NCI-H460 (cell line): ENCODE measurements around the gene ERP44. TPM values are rescaled to one million over a fixed set of nuclear protein-coding genes. Genes with fewer than 3 reads are reported as not detected.
A peak's percentile ranks its signal among the peaks of the same experiment; 100 is the strongest.

Experiments
- DNase-seq: peaks from one replicate; pipeline ENCODE4 v3.0.0-alpha.2; 2016; ENCODE audit warnings: low read depth; ENCODE audit errors: extremely low read depth
- small RNA-seq, 2 experiments: library from RNA; depleted of rRNA; stranded (forward); fragments of <200 nt; gene quantifications; one replicate each; pipeline ENCODE3, GENCODE V24; 2014
- total RNA-seq: library from RNA; depleted of rRNA; stranded (reverse); fragments of >200 nt; shearing (Covaris generic); gene quantifications from 2 replicates; pipeline ENCODE4 v1.2.3, GENCODE V29; 2014; rRNA removed

The ERP44 gene
- total RNA-seq, 1 experiment from 2014 or later = 25.0 TPM

DNA sequence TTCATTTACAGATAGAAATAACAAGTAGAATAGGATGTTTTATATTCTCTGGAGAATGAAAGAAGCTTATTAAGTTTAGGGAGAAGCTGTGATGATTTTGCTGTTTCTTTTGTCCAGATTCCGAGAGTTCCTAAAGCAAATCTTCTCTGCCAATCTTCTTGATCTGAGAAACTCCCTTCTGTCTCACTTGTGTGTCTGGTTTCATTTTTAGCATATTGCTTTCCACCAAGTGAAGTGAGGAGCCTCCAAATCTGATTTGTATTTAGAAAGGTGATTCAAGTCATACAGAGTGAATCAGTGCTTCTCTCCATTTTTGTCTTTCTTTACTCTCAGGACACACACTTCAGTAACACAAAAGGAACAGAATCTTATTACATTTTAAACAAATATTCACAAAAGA, 144.0 kb downstream of the ERP44 start:
- no peak for DNase-seq

DNA sequence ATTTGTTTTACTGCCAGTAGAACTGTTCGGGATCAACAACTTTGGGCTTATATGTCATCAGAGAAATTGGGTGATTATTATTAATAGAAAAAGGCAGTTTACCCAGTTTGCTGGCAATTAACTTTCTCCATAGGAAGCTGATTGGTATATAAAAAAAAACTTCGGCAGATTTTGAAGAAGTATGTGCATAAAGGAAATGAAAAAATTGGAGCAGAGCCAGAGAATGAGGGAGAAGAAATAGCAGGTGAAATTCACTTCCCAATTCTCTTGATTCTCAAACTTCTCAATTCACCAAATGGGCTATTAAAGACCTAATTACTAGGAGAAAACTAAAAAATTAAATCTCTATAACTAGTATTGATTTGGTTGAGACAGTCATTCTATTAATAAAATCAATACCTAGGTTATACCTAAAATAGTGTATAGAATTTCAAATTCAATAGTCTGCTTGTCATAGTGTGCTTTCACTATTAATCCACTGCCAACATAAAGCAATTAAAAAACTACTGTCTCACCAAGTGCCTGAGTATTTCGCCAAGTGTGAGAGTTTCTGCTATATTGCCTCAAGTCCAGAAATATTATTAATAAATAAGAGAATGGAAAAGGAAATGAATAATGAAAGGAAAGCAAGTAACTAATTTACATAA, 144.8 kb downstream of the ERP44 start:
- no peak for DNase-seq

DNA sequence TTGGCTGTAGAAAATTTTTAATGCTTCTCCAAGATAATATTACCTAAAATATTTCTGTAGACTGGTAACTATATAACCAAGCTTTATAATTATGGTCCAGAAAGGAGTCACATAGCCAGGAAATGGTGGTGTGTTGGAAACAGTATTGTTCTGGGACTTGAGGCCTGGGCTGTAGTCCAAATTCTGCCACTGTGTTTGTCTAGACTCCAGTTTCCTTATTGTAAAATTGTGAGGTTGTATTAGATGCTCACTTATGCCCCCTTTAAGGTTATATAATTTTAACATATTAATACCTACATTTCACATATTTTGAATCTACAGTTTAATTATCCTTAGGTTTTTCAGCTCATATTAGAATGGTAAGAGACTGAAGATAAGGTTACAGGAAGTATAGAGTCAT, 149.9 kb downstream of the ERP44 start:
- no peak for DNase-seq

DNA sequence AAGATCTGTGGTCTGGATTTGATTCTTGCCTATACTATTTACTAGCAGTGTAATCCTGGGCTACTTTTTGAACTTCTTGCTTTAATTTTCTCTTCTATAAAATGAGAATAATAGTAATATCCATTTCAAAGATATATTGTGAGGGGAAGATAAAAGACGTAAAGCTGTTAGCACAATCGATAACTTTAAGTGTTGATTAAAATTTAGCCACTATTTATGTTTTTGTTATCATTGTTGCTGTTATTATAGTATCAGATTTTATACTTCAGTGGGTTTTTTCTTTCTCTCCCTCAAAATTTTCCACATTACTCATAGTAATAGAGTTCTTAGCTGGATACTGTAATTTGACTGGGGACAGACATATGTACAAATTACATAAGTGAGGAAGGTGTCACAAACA, 150.3 kb downstream of the ERP44 start:
- no peak for DNase-seq

DNA sequence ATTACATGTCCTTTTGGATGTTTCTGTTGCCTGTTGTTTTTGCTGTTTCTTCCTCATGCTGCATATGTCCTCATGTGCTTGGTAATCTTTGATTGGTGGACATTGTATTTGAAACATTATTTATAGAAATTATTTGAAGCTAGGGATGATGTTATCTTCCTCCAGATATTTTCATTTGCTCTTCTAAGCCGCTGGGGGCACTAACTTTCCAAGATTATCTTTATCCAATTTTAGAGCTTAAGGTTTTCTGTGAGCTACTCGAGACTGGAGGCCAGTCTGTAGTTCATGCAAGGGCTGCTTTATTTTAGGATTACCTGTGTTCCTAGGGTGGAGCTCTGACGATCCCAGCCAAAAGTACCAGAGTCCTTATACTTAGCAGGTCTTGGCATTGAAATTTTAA, 151.4 kb downstream of the ERP44 start:
- peak; percentile 3 for DNase-seq

DNA sequence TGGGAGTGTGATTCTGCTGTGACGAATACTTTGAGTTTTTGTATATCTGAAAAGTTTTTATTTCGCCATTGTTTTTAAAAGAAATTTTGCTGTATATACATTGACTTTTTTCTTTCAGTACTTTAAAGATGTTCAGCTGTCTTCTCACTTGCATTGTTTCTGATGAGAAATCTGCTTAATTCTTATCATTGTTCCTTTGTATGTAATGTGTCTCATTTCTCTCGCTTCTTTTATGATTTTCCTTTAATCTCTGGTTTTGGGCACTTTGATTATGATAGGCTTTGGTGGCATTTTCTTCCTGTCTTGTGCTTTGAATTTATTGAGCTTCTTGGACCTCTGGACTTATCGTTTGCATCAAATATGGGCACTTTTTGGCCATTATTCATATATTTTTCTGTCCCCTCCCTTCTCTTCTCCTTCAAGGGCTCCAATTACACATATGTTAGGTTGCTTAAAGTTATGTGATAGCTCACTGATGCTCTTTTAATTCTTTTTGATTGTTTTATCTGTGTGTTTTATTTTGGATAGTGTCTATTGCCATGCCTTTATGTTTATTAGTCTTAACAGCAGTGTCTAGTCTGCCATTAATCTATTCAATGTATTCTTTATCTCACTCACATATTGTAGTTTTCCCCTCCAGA, 161.7 kb downstream of the ERP44 start:
- DNase-seq = no peak

DNA sequence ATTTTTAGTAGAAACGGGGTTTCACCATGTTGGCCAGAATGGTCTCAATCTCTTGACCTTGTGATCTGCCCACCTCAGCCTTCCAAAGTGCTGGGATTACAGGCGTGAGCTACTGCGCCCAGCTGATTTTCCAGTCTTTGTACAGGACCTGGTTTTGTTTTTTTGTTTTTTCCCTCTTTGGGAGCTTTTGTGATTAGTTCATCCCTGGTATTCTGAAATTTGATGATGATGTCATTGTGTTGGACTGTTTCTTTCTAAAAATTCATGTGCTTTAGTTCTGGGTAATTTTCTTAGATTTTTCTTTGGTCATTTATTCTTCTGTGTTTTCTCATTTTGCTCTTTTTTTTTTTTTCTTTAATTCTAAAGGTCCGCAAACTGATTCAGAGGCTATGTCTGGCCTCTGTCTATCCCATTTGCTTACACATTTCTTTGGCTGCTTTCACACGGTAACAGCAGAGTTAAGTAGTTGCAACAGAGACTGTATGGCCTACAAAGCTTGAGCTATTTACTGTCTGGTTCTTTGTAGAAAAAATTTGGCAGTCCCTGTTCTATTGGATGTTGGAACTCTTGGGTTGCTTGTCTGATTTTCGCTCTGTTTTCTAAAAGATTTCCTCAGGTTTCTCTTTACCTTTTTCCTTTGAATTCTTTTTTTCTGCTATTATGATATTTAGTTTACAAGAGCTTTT, 167.5 kb downstream of the ERP44 start:
- DNase-seq = no peak

DNA sequence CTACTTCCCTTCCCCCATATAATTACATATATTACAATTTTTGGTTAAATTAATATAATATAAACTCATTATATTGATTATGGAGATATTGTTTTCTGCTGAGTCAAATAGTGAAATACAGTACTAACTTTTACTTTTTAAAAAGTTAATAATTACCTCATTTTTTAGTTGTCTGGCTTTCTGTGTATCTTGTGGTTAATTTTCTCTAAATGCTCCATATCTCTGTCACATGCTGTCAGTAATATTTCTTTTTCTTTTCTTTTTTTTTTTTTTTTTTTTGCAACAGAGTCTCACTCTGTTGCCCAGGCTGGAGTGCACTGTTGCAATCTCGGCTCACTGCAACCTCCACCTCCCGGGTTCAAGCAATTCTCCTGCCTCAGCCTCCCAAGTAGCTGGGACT, 169.1 kb downstream of the ERP44 start:
- DNase-seq = no peak

Small RNA genes within 50 kb of the gene (small RNA-seq; reads per million reads assigned to genes)
- gene RN7SL75P = 0 reads per million in 2 experiments

Other genes with a start within 250 kb of the ERP44 start
- 15.1 and 19.5 TPM in 2 replicates for gene STX17, start 192.3 kb downstream of the ERP44 start, total RNA-seq
- 25.1 and 27.2 TPM in 2 replicates for gene INVS, start 243 bp upstream of the ERP44 start, total RNA-seq